Effector memory CD8-positive, alpha-beta T cell (primary cell): ENCODE data around the gene MAN2B1.
"Not testable (repeated sequence)": the region's sequence is repeated elsewhere in the genome, so short reads cannot be mapped to it uniquely, and the experiment has no call there.

ENCODE experiments used
- ATAC-seq: fragments of 150-1000 bp; cut with Tn5 transposase; replicated peaks from 2 replicates; pipeline ENCODE4 v1.10.0; 2021; ENCODE audit warnings: mild to moderate bottlenecking, moderate library complexity
- DNase-seq, 3 experiments: peaks; one replicate each; pipeline ENCODE4 v3.0.0; 2021
- H3K27ac Mint-ChIP-seq, 2 donors: one replicate each; pipeline ENCODE4 v1.8.0; 2022; ENCODE audit warnings: mild to moderate bottlenecking in 2 of 2, mixed read lengths in 2 of 2, moderate library complexity in 2 of 2
- H3K27me3 Mint-ChIP-seq, 2 donors: one replicate each; pipeline ENCODE4 v1.8.0; 2022; ENCODE audit warnings: mixed read lengths in 2 of 2
- H3K36me3 Mint-ChIP-seq: one replicate; pipeline ENCODE4 v1.8.0; 2022; ENCODE audit warnings: mild to moderate bottlenecking, moderate library complexity, mixed read lengths; ENCODE audit not compliant: insufficient read depth
- H3K4me1 Mint-ChIP-seq, 2 donors: one replicate each; pipeline ENCODE4 v1.8.0; 2022; ENCODE audit warnings: low read depth in 2 of 2, mixed read lengths in 2 of 2
- H3K4me3 Mint-ChIP-seq, 2 donors: one replicate each; pipeline ENCODE4 v1.8.0; 2022; ENCODE audit warnings: mild to moderate bottlenecking in 2 of 2, mixed read lengths in 2 of 2, moderate library complexity in 2 of 2
- H3K9me3 Mint-ChIP-seq, 2 donors: one replicate each; pipeline ENCODE4 v1.8.0; 2022; ENCODE audit warnings: mixed read lengths in 2 of 2

The MAN2B1 gene

GRCh38 chr19:12642506-12642905 is 24.0 kb downstream of the MAN2B1 start:
- peak overlapping the region in 1 of 2 donors; percentile 10 for H3K4me3 Mint-ChIP-seq
- no peak overlapping the region for H3K27ac Mint-ChIP-seq
- ATAC-seq (no peak), DNase-seq (no peak)
- H3K9me3 Mint-ChIP-seq = no peaks in the 10 kb centered on the region
- H3K36me3 Mint-ChIP-seq = peaks cover 5% of the 10 kb centered on the region
- H3K4me1 Mint-ChIP-seq = peaks cover 6 to 8% of the 10 kb centered on the region in 2 donors
- no peaks in the 10 kb centered on the region for H3K27me3 Mint-ChIP-seq

GRCh38 chr19:12641456-12641855 is 25.1 kb downstream of the MAN2B1 start:
- Mint-ChIP-seq H3K4me3 (no peak overlapping the region), H3K4me1 (peaks cover 6 to 8% of the 10 kb centered on the region in 2 donors), H3K36me3 (peaks cover 5% of the 10 kb centered on the region), H3K9me3 (no peaks in the 10 kb centered on the region), H3K27me3 (no peaks in the 10 kb centered on the region), H3K27ac (no peak overlapping the region)
- ATAC-seq (no peak), DNase-seq (no peak)

- H3K9me3 Mint-ChIP-seq = no peaks in the 10 kb centered on the region
- H3K27me3 Mint-ChIP-seq = no peaks in the 10 kb centered on the region
- peaks cover 8 to 9% of the 10 kb centered on the region in 2 donors for H3K4me1 Mint-ChIP-seq
- H3K36me3 Mint-ChIP-seq = peaks cover 10% of the 10 kb centered on the region
- DNase-seq (peak; percentile 76 to 78 (median 77)), ATAC-seq (peak; percentile 94)
- H3K4me3 Mint-ChIP-seq = peak overlapping the region; percentile 70 to 79
- peak overlapping the region; percentile 75 to 85 for H3K27ac Mint-ChIP-seq
These were observed 26.5 kb downstream of the MAN2B1 start for GRCh38 chr19:12639901-12640613.

- DNase-seq (no peak), ATAC-seq (no peak)
- H3K4me1 Mint-ChIP-seq = peaks cover 8 to 10% of the 10 kb centered on the region in 2 donors
- H3K4me3 Mint-ChIP-seq = no peak overlapping the region
- H3K27ac Mint-ChIP-seq = no peak overlapping the region
- H3K9me3 Mint-ChIP-seq = no peaks in the 10 kb centered on the region
- H3K36me3 Mint-ChIP-seq = peaks cover 14% of the 10 kb centered on the region
- no peaks in the 10 kb centered on the region for H3K27me3 Mint-ChIP-seq
These were observed 27.8 kb downstream of the MAN2B1 start for GRCh38 chr19:12638611-12639182.

GRCh38 chr19:12636631-12637030 is 29.9 kb downstream of the MAN2B1 start:
- H3K27ac Mint-ChIP-seq = peak overlapping the region in 1 of 2 donors; percentile 67
- no peak for ATAC-seq
- DNase-seq = no peak
- peaks cover 8 to 10% of the 10 kb centered on the region in 2 donors for H3K4me1 Mint-ChIP-seq
- H3K4me3 Mint-ChIP-seq = no peak overlapping the region
- H3K9me3 Mint-ChIP-seq = no peaks in the 10 kb centered on the region
- H3K27me3 Mint-ChIP-seq = no peaks in the 10 kb centered on the region
- H3K36me3 Mint-ChIP-seq = peaks cover 32% of the 10 kb centered on the region

GRCh38 chr19:12629215-12629614 is 37.3 kb downstream of the MAN2B1 start:
- ATAC-seq (no peak), DNase-seq (no peak)
- H3K36me3 Mint-ChIP-seq = peaks cover 87% of the 10 kb centered on the region
- no peaks in the 10 kb centered on the region for H3K27me3 Mint-ChIP-seq
- H3K4me1 Mint-ChIP-seq = peaks cover 0 to 3% of the 10 kb centered on the region in 2 donors
- H3K4me3 Mint-ChIP-seq = no peak overlapping the region
- peaks cover 0 to 3% of the 10 kb centered on the region in 2 donors for H3K9me3 Mint-ChIP-seq
- H3K27ac Mint-ChIP-seq = peak overlapping the region in 1 of 2 donors; percentile 29

- Mint-ChIP-seq H3K4me1 (peaks cover 0 to 6% of the 10 kb centered on the region in 2 donors), H3K36me3 (peaks cover 93% of the 10 kb centered on the region), H3K4me3 (no peak overlapping the region), H3K9me3 (peaks cover 0 to 3% of the 10 kb centered on the region in 2 donors), H3K27me3 (no peaks in the 10 kb centered on the region), H3K27ac (peak overlapping the region; percentile 29 to 31)
- DNase-seq = no peak
- ATAC-seq = no peak
These were observed 38.2 kb downstream of the MAN2B1 start for GRCh38 chr19:12628040-12629022.

- Mint-ChIP-seq H3K36me3 (peaks cover 93% of the 10 kb centered on the region), H3K4me3 (no peak overlapping the region), H3K27ac (peak overlapping the region in 1 of 2 donors; percentile 38), H3K27me3 (no peaks in the 10 kb centered on the region), H3K9me3 (peaks cover 0 to 3% of the 10 kb centered on the region in 2 donors), H3K4me1 (peaks cover 4 to 12% of the 10 kb centered on the region in 2 donors)
- no peak for DNase-seq
- no peak for ATAC-seq
These were observed 39.6 kb downstream of the MAN2B1 start for GRCh38 chr19:12626958-12627357.

GRCh38 chr19:12623361-12624031 is 43.0 kb downstream of the MAN2B1 start:
- Mint-ChIP-seq H3K9me3 (no peaks in the 10 kb centered on the region), H3K27ac (peak overlapping the region in 1 of 2 donors; percentile 26)

GRCh38 chr19:12621253-12622024 is 45.1 kb downstream of the MAN2B1 start:
- not testable (repeated sequence) for H3K4me3 Mint-ChIP-seq, H3K9me3 Mint-ChIP-seq, ATAC-seq, H3K27me3 Mint-ChIP-seq, DNase-seq
- peak overlapping the region in 1 of 2 donors; percentile 69 for H3K27ac Mint-ChIP-seq
- peaks cover 7 to 15% of the 10 kb centered on the region in 2 donors for H3K4me1 Mint-ChIP-seq
- H3K36me3 Mint-ChIP-seq = peaks cover 67% of the 10 kb centered on the region

More at GRCh38 chr19:12623361-12624031, 43.0 kb downstream of the MAN2B1 start:
- DNase-seq (no peak), ATAC-seq (no peak)
- Mint-ChIP-seq H3K36me3 (peaks cover 74% of the 10 kb centered on the region), H3K4me3 (no peak overlapping the region), H3K4me1 (peaks cover 7 to 15% of the 10 kb centered on the region in 2 donors), H3K27me3 (no peaks in the 10 kb centered on the region)

GRCh38 chr19:12617646-12618045 is 48.9 kb downstream of the MAN2B1 start:
- Mint-ChIP-seq H3K4me1 (peaks cover 26 to 29% of the 10 kb centered on the region in 2 donors), H3K27me3 (no peaks in the 10 kb centered on the region), H3K27ac (peak overlapping the region in 1 of 2 donors; percentile 73), H3K9me3 (no peaks in the 10 kb centered on the region), H3K4me3 (no peak overlapping the region), H3K36me3 (peaks cover 58% of the 10 kb centered on the region)
- DNase-seq = no peak
- no peak for ATAC-seq

GRCh38 chr19:12611361-12611699 is 55.2 kb downstream of the MAN2B1 start:
- H3K9me3 Mint-ChIP-seq = no peaks in the 10 kb centered on the region
- ATAC-seq = no peak
- peaks cover 30 to 34% of the 10 kb centered on the region in 2 donors for H3K4me1 Mint-ChIP-seq
- no peak for DNase-seq
- peak overlapping the region; percentile 97 to 99 for H3K4me3 Mint-ChIP-seq
- peaks cover 41% of the 10 kb centered on the region for H3K36me3 Mint-ChIP-seq
- H3K27me3 Mint-ChIP-seq = no peaks in the 10 kb centered on the region
- peak overlapping the region; percentile 99 for H3K27ac Mint-ChIP-seq
